HFF-Myc (cell line): Measurements from ENCODE around the gene MRPL36.

Source experiments
- DNase-seq: peaks from one replicate; pipeline ENCODE4 v3.0.0-alpha.2; 2011; ENCODE audit warnings: low read depth; ENCODE audit errors: extremely low read depth
- H3K4me3 ChIP-seq: replicated peaks from 2 replicates; pipeline ENCODE4 v1.5.1; 2011; ENCODE audit warnings: low read depth, mild to moderate bottlenecking, control low read depth, low read length
- CTCF ChIP-seq: IDR thresholded peaks from 2 replicates; pipeline ENCODE4 v1.5.1; 2012; ENCODE audit warnings: mild to moderate bottlenecking, low read depth, low read length, control low read depth; ENCODE audit errors: missing control alignments

The MRPL36 gene

GRCh38 chr5:1824109-1824821 lies 24.6 kb upstream of the MRPL36 start:
- TF ChIP-seq CTCF = no peak
- no peak for DNase-seq
- no peak overlapping the region for H3K4me3 ChIP-seq

- no peak for DNase-seq
- TF ChIP-seq CTCF = no peak
- no peak overlapping the region for H3K4me3 ChIP-seq
Observed at GRCh38 chr5:1823381-1824034, 23.9 kb upstream of the MRPL36 start.

GRCh38 chr5:1821862-1822261 lies 22.2 kb upstream of the MRPL36 start:
- H3K4me3 ChIP-seq = no peak overlapping the region
- TF ChIP-seq CTCF = no peak
- DNase-seq = no peak

- DNase-seq = no peak
- no peak for TF ChIP-seq CTCF
- no peak overlapping the region for H3K4me3 ChIP-seq
Observed at GRCh38 chr5:1820926-1821325, 21.3 kb upstream of the MRPL36 start.

GRCh38 chr5:1820381-1820780 lies 20.7 kb upstream of the MRPL36 start:
- no peak for TF ChIP-seq CTCF
- DNase-seq = no peak
- H3K4me3 ChIP-seq = no peak overlapping the region

- no peak overlapping the region for H3K4me3 ChIP-seq
- no peak for DNase-seq
- no peak for TF ChIP-seq CTCF
Observed at GRCh38 chr5:1819458-1819857, 19.8 kb upstream of the MRPL36 start.
